Choroid plexus epithelial cell (primary cell): ENCODE data around the gene PHKG2.
A peak's percentile ranks its signal among the peaks of the same experiment; 100 is the strongest.

Experiments
- DNase-seq: peaks from one replicate; pipeline ENCODE4 v3.0.0-alpha.2; 2010; ENCODE audit warnings: low read depth
- H3K4me3 ChIP-seq: 2 replicates; pipeline ENCODE4 v1.5.1; 2011; ENCODE audit warnings: low read depth, mild to moderate bottlenecking, control low read depth, low read length, moderate library complexity
- CTCF ChIP-seq: conservative IDR thresholded peaks from 2 replicates; pipeline ENCODE4 v1.5.1; 2011; ENCODE audit warnings: low read depth, mild to moderate bottlenecking, control low read depth, inconsistent platforms, low read length, moderate library complexity

The PHKG2 gene

GRCh38 chr16:30747331-30747730, 894 bp upstream of the PHKG2 start:
- peak overlapping the region; percentile 67 for H3K4me3 ChIP-seq
- no peak for TF ChIP-seq CTCF
- DNase-seq, result peak; percentile 26

GRCh38 chr16:30748634-30749445, 615 bp downstream of the PHKG2 start:
- peak; percentile 57 for DNase-seq
- TF ChIP-seq CTCF, result no peak
- H3K4me3 ChIP-seq, result peak overlapping the region; percentile 95

- TF ChIP-seq CTCF, result no peak
- no peak overlapping the region for H3K4me3 ChIP-seq
- no peak for DNase-seq
Measured at GRCh38 chr16:30750201-30750600, 2.0 kb downstream of the PHKG2 start.

DNA sequence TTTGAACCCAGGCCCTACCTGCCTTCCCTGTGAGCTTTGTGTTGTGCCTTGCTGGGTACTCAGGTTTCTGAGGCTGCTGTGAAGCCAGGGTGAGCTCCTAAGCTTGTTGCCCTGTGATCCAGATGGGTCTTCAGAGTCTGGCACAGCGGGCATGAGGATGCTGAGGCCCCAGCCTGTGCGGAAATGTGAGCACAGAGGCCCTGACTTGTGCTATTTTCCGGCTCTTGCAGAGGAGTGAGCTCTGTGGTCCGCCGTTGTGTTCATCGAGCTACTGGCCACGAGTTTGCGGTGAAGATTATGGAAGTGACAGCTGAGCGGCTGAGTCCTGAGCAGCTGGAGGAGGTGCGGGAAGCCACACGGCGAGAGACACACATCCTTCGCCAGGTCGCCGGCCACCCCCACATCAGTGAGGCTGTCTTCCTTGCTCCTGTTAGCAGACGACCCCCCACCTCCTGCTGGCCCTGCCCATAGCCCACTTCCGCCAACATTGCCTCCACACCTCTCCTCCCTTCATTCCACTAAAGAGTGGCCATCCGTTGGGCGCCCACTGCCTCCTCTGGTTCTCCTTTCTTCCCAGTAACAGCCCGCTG, 2.7 kb downstream of the PHKG2 start:
- TF ChIP-seq CTCF, result no peak
- no peak for DNase-seq
- H3K4me3 ChIP-seq, result no peak overlapping the region

- no peak overlapping the region for H3K4me3 ChIP-seq
- no peak for DNase-seq
- TF ChIP-seq CTCF, result no peak
Measured at GRCh38 chr16:30753596-30753995, 5.4 kb downstream of the PHKG2 start.

- no peak for DNase-seq
- no peak for TF ChIP-seq CTCF
- no peak overlapping the region for H3K4me3 ChIP-seq
Measured at GRCh38 chr16:30755955-30756780, 7.9 kb downstream of the PHKG2 start.

DNA sequence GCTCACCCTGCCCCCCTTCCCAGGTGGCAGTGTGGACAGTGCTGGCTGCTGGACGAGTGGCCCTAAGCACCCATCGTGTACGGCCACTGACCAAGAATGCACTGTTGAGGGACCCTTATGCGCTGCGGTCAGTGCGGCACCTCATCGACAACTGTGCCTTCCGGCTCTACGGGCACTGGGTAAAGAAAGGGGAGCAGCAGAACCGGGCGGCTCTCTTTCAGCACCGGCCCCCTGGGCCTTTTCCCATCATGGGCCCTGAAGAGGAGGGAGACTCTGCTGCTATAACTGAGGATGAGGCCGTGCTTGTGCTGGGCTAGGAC, 8.5 kb downstream of the PHKG2 start:
- TF ChIP-seq CTCF, result no peak
- no peak for DNase-seq
- H3K4me3 ChIP-seq, result no peak overlapping the region
